CD14-positive monocyte (primary cell): ENCODE measurements around the gene RGS5. TPM values are rescaled to one million over a fixed set of nuclear protein-coding genes. Genes with fewer than 3 reads are reported as not detected.

Source experiments
- DNase-seq, 3 donors: peaks; one replicate each; pipeline ENCODE4 v3.0.0-alpha.2; 2011 to 2022
- H2AFZ ChIP-seq: 2 replicates; pipeline ENCODE4 v1.6.0; 2012; ENCODE audit warnings: mild to moderate bottlenecking, low read depth, low read length, inconsistent platforms; ENCODE audit not compliant: insufficient read depth, poor library complexity, severe bottlenecking
- H3K27ac ChIP-seq, 2 donors: 1 replicate in 1 of 2; 2 replicates in 1 of 2; pipeline ENCODE4 v1.5.1; 2012 to 2013; ENCODE audit warnings: low read length in 2 of 2, control low read depth in 1 of 2, inconsistent platforms in 1 of 2, low read depth in 1 of 2, mild to moderate bottlenecking in 1 of 2
- H3K27me3 ChIP-seq, 2 donors: one replicate each; pipeline versions ENCODE4 v1.6.0 to v1.6.1; 2011 to 2013; ENCODE audit warnings: low read length in 2 of 2; ENCODE audit not compliant: control insufficient read depth in 2 of 2, insufficient read depth in 2 of 2
- H3K36me3 ChIP-seq, 2 donors: replicated peaks in 1 of 2; 1 replicate in 1 of 2; 2 replicates in 1 of 2; pipeline versions ENCODE4 v1.5.1 to v1.6.1; 2012 to 2013; ENCODE audit warnings: low read length in 2 of 2, control low read depth in 1 of 2, inconsistent platforms in 1 of 2, mild to moderate bottlenecking in 1 of 2; ENCODE audit not compliant: insufficient read depth in 2 of 2, control insufficient read depth in 1 of 2
- H3K4me1 ChIP-seq, 2 donors: 1 replicate in 1 of 2; 2 replicates in 1 of 2; pipeline versions ENCODE4 v1.5.1 to v1.6.1; 2012 to 2013; ENCODE audit warnings: low read length in 2 of 2, control low read depth in 1 of 2, inconsistent platforms in 1 of 2, mild to moderate bottlenecking in 1 of 2, moderate library complexity in 1 of 2; ENCODE audit not compliant: insufficient read depth in 2 of 2, control insufficient read depth in 1 of 2
- H3K4me2 ChIP-seq: replicated peaks from 2 replicates; pipeline ENCODE3; 2012; ENCODE audit warnings: low read length, moderate library complexity, mild to moderate bottlenecking; ENCODE audit not compliant: poor library complexity, severe bottlenecking; ENCODE audit errors: extremely low read depth
- H3K4me3 ChIP-seq, 3 experiments: fragments of 200-600 bp in 1 of 3; sonication (generic) in 1 of 3; replicated peaks in 1 of 3; 1 replicate in 2 of 3; 2 replicates in 1 of 3; pipeline ENCODE4 v1.5.1; 2011 to 2013; ENCODE audit warnings: low read length in 3 of 3, mild to moderate bottlenecking in 3 of 3, control low read depth in 2 of 3, low read depth in 2 of 3, inconsistent platforms in 1 of 3, moderate library complexity in 1 of 3
- H3K79me2 ChIP-seq: 2 replicates; pipeline ENCODE4 v1.6.0; 2012; ENCODE audit warnings: mild to moderate bottlenecking, control low read depth, inconsistent platforms, low read length, moderate library complexity; ENCODE audit not compliant: insufficient read depth
- H3K9ac ChIP-seq: 2 replicates; pipeline ENCODE4 v1.6.0; 2017; ENCODE audit warnings: low read length, mild to moderate bottlenecking; ENCODE audit not compliant: insufficient read depth, poor library complexity, severe bottlenecking
- H3K9me3 ChIP-seq, 2 donors: replicated peaks in 1 of 2; 1 replicate in 1 of 2; 2 replicates in 1 of 2; pipeline versions ENCODE4 v1.5.1 to v1.6.1; 2012 to 2013; ENCODE audit warnings: low read length in 2 of 2, control low read depth in 1 of 2; ENCODE audit not compliant: control insufficient read depth in 1 of 2, insufficient read depth in 1 of 2
- H4K20me1 ChIP-seq: 2 replicates; pipeline ENCODE4 v1.6.0; 2012; ENCODE audit warnings: mild to moderate bottlenecking, low read length, control low read depth, moderate library complexity; ENCODE audit not compliant: insufficient read depth
- H3K27ac Mint-ChIP-seq, 7 donors: one replicate each; pipeline ENCODE4 v1.8.0; 2020; ENCODE audit warnings: mild to moderate bottlenecking in 7 of 7, mixed read lengths in 7 of 7, moderate library complexity in 6 of 7, inconsistent platforms in 2 of 7
- H3K27me3 Mint-ChIP-seq, 3 donors: one replicate each; pipeline ENCODE4 v1.8.0; 2021 to 2022; ENCODE audit warnings: low read depth in 3 of 3, mild to moderate bottlenecking in 3 of 3, mixed read lengths in 3 of 3, moderate library complexity in 3 of 3, inconsistent platforms in 1 of 3
- H3K36me3 Mint-ChIP-seq, 2 donors: one replicate each; pipeline ENCODE4 v1.8.0; 2020; ENCODE audit warnings: mixed read lengths in 2 of 2, inconsistent platforms in 1 of 2, mild to moderate bottlenecking in 1 of 2
- H3K4me1 Mint-ChIP-seq: one replicate; pipeline ENCODE4 v1.8.0; 2020; ENCODE audit warnings: mild to moderate bottlenecking, mixed read lengths
- H3K4me3 Mint-ChIP-seq, 2 donors: one replicate each; pipeline ENCODE4 v1.8.0; 2020; ENCODE audit warnings: mild to moderate bottlenecking in 2 of 2, mixed read lengths in 2 of 2, moderate library complexity in 1 of 2
- H3K9me3 Mint-ChIP-seq, 7 donors: one replicate each; pipeline ENCODE4 v1.8.0; 2020 to 2022; ENCODE audit warnings: mixed read lengths in 7 of 7, mild to moderate bottlenecking in 6 of 7, moderate library complexity in 6 of 7, inconsistent platforms in 2 of 7
- WGBS: methylation state at CpG from one replicate; pipeline ENCODE4 v1.1.5; 2013; ENCODE audit warnings: missing lambda C conversion rate; ENCODE audit not compliant: insufficient coverage; 5-methylcytosine and 5-hydroxymethylcytosine counted together
- intact Hi-C, 2 donors: fragments of 100-400 bp; cut with micrococcal nuclease; formaldehyde crosslinking; loops; one replicate each; pipeline versions ENCODE4 v1.15.0 to v1.15.1; 2023
- polyA minus RNA-seq: library from RNA; depleted of rRNA, polyadenylated mRNA; stranded (reverse); fragments of >200 nt; gene quantifications from 2 replicates; pipeline ENCODE4 v1.2.3, GENCODE V29; 2012
- polyA plus RNA-seq, 3 donors: library from polyadenylated mRNA; depleted of rRNA in 1 of 3; unstranded in 2 of 3; stranded (reverse) in 1 of 3; fragments of 300-500 nt in 2 of 3; fragments of >200 nt in 1 of 3; fragmentation: Illumina TruSeq in 2 of 3; gene quantifications; 1 replicate in 2 of 3; 2 replicates in 1 of 3; pipeline ENCODE4 v1.2.3, GENCODE V29; 2012 to 2021
- total RNA-seq, 12 experiments: library from RNA in 1 of 12; stranded (reverse) in 1 of 12; fragments of 120-200 nt in 1 of 12; gene quantifications; one replicate each; pipeline ENCODE4 v1.2.4 and lab custom pipeline; 2013 to 2026; ENCODE audit warnings: mixed read lengths in 6 of 12, inconsistent platforms in 1 of 12
- TF ChIP-seq, protein P1 (sequence below): fragments of 200-600 bp; IDR thresholded peaks from one replicate; pipeline ENCODE4 v1.8.0; 2022; ENCODE audit warnings: antibody characterized with exemption, mild to moderate bottlenecking

The RGS5 gene
- 1.6 TPM for total RNA-seq (2013)
- polyA plus RNA-seq: under 1 TPM in 1 of 3 donors, not detected in 2; 0.93 TPM
- 0.42 TPM in 1 of 2 replicates, not detected in the other for polyA minus RNA-seq
- total RNA-seq (lab: John Stamatoyannopoulos, UW): 0 to 2.1 (median 0.12) reads per million in 11 experiments

DNA sequence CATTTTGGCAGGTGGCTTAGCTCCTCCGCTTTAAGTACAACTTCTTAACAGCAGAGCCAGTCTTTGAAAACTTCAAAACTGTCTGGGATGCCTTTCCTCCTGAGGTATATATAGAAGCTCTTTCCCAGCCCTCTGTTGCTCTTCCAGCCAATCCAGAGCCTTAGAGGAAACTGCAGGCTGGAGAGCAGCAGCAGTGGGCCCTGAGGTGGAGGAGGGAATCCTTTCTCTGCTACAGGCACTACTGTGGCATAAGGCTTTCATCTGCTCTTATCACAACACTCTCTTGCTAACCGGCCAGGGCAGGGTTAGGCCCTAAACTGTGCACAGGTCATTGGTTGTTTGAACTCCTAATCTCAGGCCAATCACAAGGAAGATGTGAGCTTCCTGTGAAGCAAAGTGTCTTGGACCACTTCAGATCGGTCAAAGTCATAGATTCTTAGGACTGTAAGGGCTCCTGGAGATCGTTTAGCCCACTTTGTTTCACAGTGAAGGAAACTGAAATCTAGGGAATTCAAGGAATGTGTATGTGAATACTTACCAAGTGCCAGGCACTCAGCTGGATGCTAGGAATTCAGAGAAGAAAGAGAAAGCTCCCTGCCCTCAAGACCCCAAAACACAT lies at the start of gene RGS5:
Gene RGS5 (minus strand): TSS at position 84 of the 619 bp plus-strand sequence. CDS start 81 bp downstream, at position 3.
- no peak for DNase-seq
- Mint-ChIP-seq H3K36me3 (no peaks in the 10 kb centered on the region), H3K9me3 (peaks cover 0 to 1% (median 0%) of the 10 kb centered on the region in 7 donors), H3K4me1 (no peaks in the 10 kb centered on the region), H3K27ac (no peak within 1 kb of the TSS), H3K27me3 (no peaks in the 10 kb centered on the region), H3K4me3 (no peak within 1 kb of the TSS)
- Histone ChIP-seq H3K9ac (no peak within 1 kb of the TSS), H3K27me3 (no peaks in the 10 kb centered on the region), H3K4me2 (no peak within 1 kb of the TSS), H2AFZ (no peak within 1 kb of the TSS), H3K9me3 (no peaks in the 10 kb centered on the region), H4K20me1 (no peaks in the 10 kb centered on the region), H3K4me1 (no peaks in the 10 kb centered on the region), H3K36me3 (no peaks in the 10 kb centered on the region), H3K79me2 (no peaks in the 10 kb centered on the region), H3K27ac (no peak within 1 kb of the TSS), H3K4me3 (no peak within 1 kb of the TSS)
- 95% methylated on average over 3 of the region's 4 CpGs for WGBS
- TF ChIP-seq, protein P1, sequence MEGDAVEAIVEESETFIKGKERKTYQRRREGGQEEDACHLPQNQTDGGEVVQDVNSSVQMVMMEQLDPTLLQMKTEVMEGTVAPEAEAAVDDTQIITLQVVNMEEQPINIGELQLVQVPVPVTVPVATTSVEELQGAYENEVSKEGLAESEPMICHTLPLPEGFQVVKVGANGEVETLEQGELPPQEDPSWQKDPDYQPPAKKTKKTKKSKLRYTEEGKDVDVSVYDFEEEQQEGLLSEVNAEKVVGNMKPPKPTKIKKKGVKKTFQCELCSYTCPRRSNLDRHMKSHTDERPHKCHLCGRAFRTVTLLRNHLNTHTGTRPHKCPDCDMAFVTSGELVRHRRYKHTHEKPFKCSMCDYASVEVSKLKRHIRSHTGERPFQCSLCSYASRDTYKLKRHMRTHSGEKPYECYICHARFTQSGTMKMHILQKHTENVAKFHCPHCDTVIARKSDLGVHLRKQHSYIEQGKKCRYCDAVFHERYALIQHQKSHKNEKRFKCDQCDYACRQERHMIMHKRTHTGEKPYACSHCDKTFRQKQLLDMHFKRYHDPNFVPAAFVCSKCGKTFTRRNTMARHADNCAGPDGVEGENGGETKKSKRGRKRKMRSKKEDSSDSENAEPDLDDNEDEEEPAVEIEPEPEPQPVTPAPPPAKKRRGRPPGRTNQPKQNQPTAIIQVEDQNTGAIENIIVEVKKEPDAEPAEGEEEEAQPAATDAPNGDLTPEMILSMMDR: no peak
- intact Hi-C loops: no loop called here

DNA sequence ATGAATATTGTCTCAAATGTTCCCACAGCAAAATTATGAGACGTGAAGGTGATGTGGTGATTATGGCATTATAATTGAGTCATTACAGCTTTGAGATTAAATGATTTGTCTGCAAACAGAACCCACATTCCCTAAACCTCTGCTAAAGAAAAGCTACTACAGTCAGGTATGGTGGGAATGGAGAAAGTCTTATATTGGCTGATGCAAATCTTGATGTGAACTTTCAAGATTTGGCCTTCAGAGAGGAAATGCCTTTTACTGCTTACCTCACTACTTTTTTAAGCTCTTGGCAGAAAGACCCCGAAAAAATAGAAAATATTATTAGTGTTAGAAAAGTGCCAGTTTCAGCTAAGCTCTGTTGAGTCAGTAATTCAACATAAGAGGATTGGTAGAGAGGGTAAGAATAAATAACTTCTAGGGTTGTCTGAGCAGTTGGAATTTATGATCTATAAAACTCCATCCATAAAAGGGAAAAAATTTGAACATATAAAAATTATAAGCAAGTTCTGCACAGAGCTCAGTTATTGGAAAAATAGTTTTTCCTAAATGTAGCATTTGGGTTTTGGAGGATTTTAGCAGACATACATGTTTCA lies 47.8 kb upstream of the RGS5 start:
- Mint-ChIP-seq H3K4me3 (no peak overlapping the region), H3K36me3 (no peaks in the 10 kb centered on the region), H3K9me3 (peaks cover 0 to 13% (median 3%) of the 10 kb centered on the region in 7 donors), H3K4me1 (no peaks in the 10 kb centered on the region), H3K27me3 (peaks cover 0 to 1% (median 0%) of the 10 kb centered on the region in 3 donors), H3K27ac (no peak overlapping the region)
- no peak overlapping the region for H3K4me2 ChIP-seq
- no peaks in the 10 kb centered on the region for H3K79me2 ChIP-seq
- H3K4me3 ChIP-seq: no peak overlapping the region
- H4K20me1 ChIP-seq: no peaks in the 10 kb centered on the region
- H3K9me3 ChIP-seq: no peaks in the 10 kb centered on the region
- TF ChIP-seq, protein P1: no peak
- H3K4me1 ChIP-seq: no peaks in the 10 kb centered on the region
- no peaks in the 10 kb centered on the region for H3K27me3 ChIP-seq
- H3K27ac ChIP-seq: no peak overlapping the region
- no peak overlapping the region for H3K9ac ChIP-seq
- no peak for DNase-seq
- intact Hi-C loops: no loop called here
- H2AFZ ChIP-seq: no peak overlapping the region
- H3K36me3 ChIP-seq: no peaks in the 10 kb centered on the region
- no CpG with 5 or more reads among the region's 2 CpGs for WGBS
